Caco-2 (cell line): Measurements from ENCODE around the gene HMGA1. TPM values are rescaled to one million over a fixed set of nuclear protein-coding genes. Genes with fewer than 3 reads are reported as not detected.

Source experiments
- BruUV-seq: library from RNA; stranded (reverse); fragments of 400-500 nt; replicated peaks from 2 replicates; lab custom pipeline; 2021; lab: Mats Ljungman, UMichigan
- CTCF ChIA-PET: fragments of 300-600 bp; sonication (Branson Sonifier 250); formaldehyde crosslinking; loops from one replicate; lab custom pipeline; 2022; ENCODE audit warnings: antibody characterized with exemption; lab: Charles Lee
- POLR2A ChIA-PET: fragments of 300-600 bp; sonication (Branson Sonifier 250); formaldehyde crosslinking; loops from one replicate; lab custom pipeline; 2022; ENCODE audit warnings: antibody characterized with exemption; lab: Charles Lee
- DNase-seq, 2 experiments: peaks; one replicate each; pipeline versions ENCODE4 v3.0.0 to v3.0.0-alpha.2; 2020 to 2022
- H3K27me3 ChIP-seq: replicated peaks from 2 replicates; pipeline ENCODE4 v1.6.0; 2011; ENCODE audit warnings: low read length; ENCODE audit not compliant: control insufficient read depth, insufficient read depth
- H3K36me3 ChIP-seq: 2 replicates; pipeline ENCODE4 v1.5.1; 2011; ENCODE audit warnings: low read length; ENCODE audit not compliant: control insufficient read depth, insufficient read depth
- H3K4me1 ChIP-seq: fragments of 250-450 bp; sonication (Bioruptor Pico); 2 replicates; pipeline ENCODE4 v1.5.1; 2020; ENCODE audit warnings: mild to moderate bottlenecking
- H3K4me3 ChIP-seq: 2 replicates; pipeline ENCODE4 v1.5.1; 2011; ENCODE audit warnings: low read depth, mild to moderate bottlenecking, control low read depth, low read length
- H3K9me3 ChIP-seq: fragments of 250-450 bp; sonication (Bioruptor Pico); 2 replicates; pipeline ENCODE4 v1.5.1; 2020; ENCODE audit warnings: mild to moderate bottlenecking, moderate library complexity
- H3K27ac Mint-ChIP-seq: one replicate; pipeline ENCODE4 v1.8.0; 2022; ENCODE audit warnings: mixed read lengths; ENCODE audit not compliant: unreplicated experiment
- H3K27me3 Mint-ChIP-seq: one replicate; pipeline ENCODE4 v1.8.0; 2022; ENCODE audit warnings: mixed read lengths; ENCODE audit not compliant: insufficient read depth, unreplicated experiment
- H3K36me3 Mint-ChIP-seq: one replicate; pipeline ENCODE4 v1.8.0; 2022; ENCODE audit warnings: mild to moderate bottlenecking, mixed read lengths; ENCODE audit not compliant: insufficient read depth, unreplicated experiment
- H3K4me1 Mint-ChIP-seq: one replicate; pipeline ENCODE4 v1.8.0; 2022; ENCODE audit warnings: low read depth, mixed read lengths; ENCODE audit not compliant: unreplicated experiment
- H3K4me3 Mint-ChIP-seq: one replicate; pipeline ENCODE4 v1.8.0; 2022; ENCODE audit warnings: mild to moderate bottlenecking, moderate library complexity, mixed read lengths; ENCODE audit not compliant: unreplicated experiment
- H3K9me3 Mint-ChIP-seq: one replicate; pipeline ENCODE4 v1.8.0; 2022; ENCODE audit warnings: mixed read lengths; ENCODE audit not compliant: unreplicated experiment
- intact Hi-C: fragments of 100-400 bp; cut with micrococcal nuclease; formaldehyde crosslinking; loops from one replicate; pipeline ENCODE4 v1.10.0; 2022; ENCODE audit not compliant: unreplicated experiment
- microRNA-seq: library from miRNA; unstranded; fragments of <30 nt; microRNA quantifications from one replicate; pipeline ENCODE4 v1.2.0, GENCODE V29; 2022
- total RNA-seq: library from RNA; stranded (reverse); gene quantifications from 2 replicates; pipeline ENCODE4 v1.2.3, GENCODE V29; 2022
- TF ChIP-seq, protein P1 (sequence below), 2 experiments: fragments of 200-600 bp in 1 of 2; IDR thresholded peaks; 1 replicate in 1 of 2; 2 replicates in 1 of 2; pipeline versions ENCODE4 v1.5.1 to v1.8.0; 2011 to 2022; ENCODE audit warnings: antibody characterized with exemption in 1 of 2, control low read depth in 1 of 2, inconsistent platforms in 1 of 2, low read depth in 1 of 2, low read length in 1 of 2, mild to moderate bottlenecking in 1 of 2, moderate library complexity in 1 of 2; ENCODE audit not compliant: insufficient read depth in 1 of 2, severe bottlenecking in 1 of 2, unreplicated experiment in 1 of 2

Gene HMGA1
- total RNA-seq, 1 experiment from 2014 or later = 301 TPM

DNA sequence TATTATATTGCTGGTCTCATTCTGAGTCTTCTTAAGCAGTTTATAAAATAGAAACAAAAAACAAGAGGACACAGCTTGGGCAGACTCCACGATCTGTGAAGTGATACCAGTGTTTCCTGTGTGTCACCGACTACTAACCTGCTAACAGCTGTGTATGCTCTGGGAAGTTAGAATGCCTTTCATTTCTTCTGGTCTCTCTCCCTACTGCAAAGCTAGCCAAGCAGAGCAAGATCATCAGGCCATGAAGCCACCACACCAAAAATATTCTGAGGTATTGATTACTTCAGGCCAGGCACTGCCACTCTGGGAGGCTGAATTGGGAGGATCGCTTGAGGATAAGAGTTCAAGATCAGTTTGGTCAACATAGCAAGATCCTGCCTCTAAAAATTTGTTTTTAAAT, 59.0 kb downstream of the HMGA1 start:
- H3K4me1 Mint-ChIP-seq = no peaks in the 10 kb centered on the region
- H3K4me3 ChIP-seq = no peak overlapping the region
- no peak overlapping the region for H3K4me3 Mint-ChIP-seq
- no peaks in the 10 kb centered on the region; the same call in 1 of the 2 replicates for H3K4me1 ChIP-seq
- CTCF ChIA-PET = no interaction called here
- H3K9me3 Mint-ChIP-seq = no peaks in the 10 kb centered on the region
- H3K27ac Mint-ChIP-seq = no peak overlapping the region
- no TSS peak for BruUV-seq
- no peak for DNase-seq
- no peaks in the 10 kb centered on the region for H3K27me3 Mint-ChIP-seq
- POLR2A ChIA-PET = no interaction called here
- H3K36me3 Mint-ChIP-seq = peaks cover 19% of the 10 kb centered on the region
- intact Hi-C loops = no loop called here
- 0 out of 2 replicates have a peak, but pooled peaks cover 1% of the 10 kb centered on the region for H3K36me3 ChIP-seq
- TF ChIP-seq, protein P1, sequence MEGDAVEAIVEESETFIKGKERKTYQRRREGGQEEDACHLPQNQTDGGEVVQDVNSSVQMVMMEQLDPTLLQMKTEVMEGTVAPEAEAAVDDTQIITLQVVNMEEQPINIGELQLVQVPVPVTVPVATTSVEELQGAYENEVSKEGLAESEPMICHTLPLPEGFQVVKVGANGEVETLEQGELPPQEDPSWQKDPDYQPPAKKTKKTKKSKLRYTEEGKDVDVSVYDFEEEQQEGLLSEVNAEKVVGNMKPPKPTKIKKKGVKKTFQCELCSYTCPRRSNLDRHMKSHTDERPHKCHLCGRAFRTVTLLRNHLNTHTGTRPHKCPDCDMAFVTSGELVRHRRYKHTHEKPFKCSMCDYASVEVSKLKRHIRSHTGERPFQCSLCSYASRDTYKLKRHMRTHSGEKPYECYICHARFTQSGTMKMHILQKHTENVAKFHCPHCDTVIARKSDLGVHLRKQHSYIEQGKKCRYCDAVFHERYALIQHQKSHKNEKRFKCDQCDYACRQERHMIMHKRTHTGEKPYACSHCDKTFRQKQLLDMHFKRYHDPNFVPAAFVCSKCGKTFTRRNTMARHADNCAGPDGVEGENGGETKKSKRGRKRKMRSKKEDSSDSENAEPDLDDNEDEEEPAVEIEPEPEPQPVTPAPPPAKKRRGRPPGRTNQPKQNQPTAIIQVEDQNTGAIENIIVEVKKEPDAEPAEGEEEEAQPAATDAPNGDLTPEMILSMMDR (IDR thresholded peaks at IDR 0.05; ENCODE audit: insufficient read depth in 1 of 2, low read depth in 1 of 2, low read length in 1 of 2, severe bottlenecking in 1 of 2, unreplicated experiment in 1 of 2) = no peak
- H3K9me3 ChIP-seq = no peaks in the 10 kb centered on the region
- no peaks in the 10 kb centered on the region for H3K27me3 ChIP-seq

Small RNA genes within 50 kb of the gene (microRNA-seq; reads per million reads assigned to microRNA genes)
- not detected for gene MIR6835

Other genes starting within 250 kb of the HMGA1 start
- 0.09 TPM in 1 of 2 replicates, not detected in the other for gene GRM4, start 90.8 kb upstream of the HMGA1 start, total RNA-seq
- 14.3 and 16.0 TPM in 2 replicates for gene SMIM29, start 12.1 kb downstream of the HMGA1 start, total RNA-seq
- gene NUDT3, start 155.8 kb downstream of the HMGA1 start, total RNA-seq = 22.3 and 22.9 TPM in 2 replicates
- gene RPS10, start 189.2 kb downstream of the HMGA1 start, total RNA-seq = 1,650 and 1,752 TPM in 2 replicates
- 3.4 and 3.7 TPM in 2 replicates for gene PACSIN1, start 229.2 kb downstream of the HMGA1 start, total RNA-seq